GM12892 (cell line): ENCODE measurements around the gene GGT5.

Experiments
- POLR2A ChIP-seq: IDR thresholded peaks from 2 replicates; pipeline ENCODE4 v1.6.1; 2011; ENCODE audit warnings: low read depth, low read length, control low read depth
- POLR2AphosphoS5 ChIP-seq: IDR thresholded peaks from 2 replicates; pipeline ENCODE4 v1.6.1; 2011; ENCODE audit warnings: low read depth, low read length, control low read depth
- TAF1 ChIP-seq: IDR thresholded peaks from 2 replicates; pipeline ENCODE4 v1.6.1; 2011; ENCODE audit warnings: low read depth, mild to moderate bottlenecking, control low read depth, low read length, borderline replicate concordance

GRCh38 chr22:24244144-24244787 lies 616 bp downstream of the GGT5 start:
- TF ChIP-seq POLR2AphosphoS5 (no peak), POLR2A (no peak), TAF1 (no peak)
